HCT116 (cell line): Measurements from ENCODE around the gene CLCN4.

Experiments
- POLR2A ChIP-seq: IDR thresholded peaks from 2 replicates; pipeline ENCODE4 v1.7.0; 2011; ENCODE audit warnings: borderline replicate concordance; ENCODE audit not compliant: insufficient read depth, insufficient read length; ENCODE audit errors: extremely low read depth
- SIN3A ChIP-seq: IDR thresholded peaks from 2 replicates; pipeline ENCODE4 v1.6.1; 2012; ENCODE audit warnings: low read depth
- TF ChIP-seq, protein P1 (sequence below), 3 experiments: fragments of 200-600 bp in 1 of 3; sonication (generic) in 1 of 3; IDR thresholded peaks in 2 of 3; conservative IDR thresholded peaks in 1 of 3; 2 replicates each; pipeline ENCODE4 v1.5.1; 2012 to 2017; ENCODE audit warnings: low read depth in 2 of 3, low read length in 2 of 3, antibody characterized with exemption in 1 of 3, borderline replicate concordance in 1 of 3, control low read depth in 1 of 3, mild to moderate bottlenecking in 1 of 3, mixed read lengths in 1 of 3, mixed run types in 1 of 3, moderate library complexity in 1 of 3; ENCODE audit not compliant: insufficient read depth in 1 of 3

DNA sequence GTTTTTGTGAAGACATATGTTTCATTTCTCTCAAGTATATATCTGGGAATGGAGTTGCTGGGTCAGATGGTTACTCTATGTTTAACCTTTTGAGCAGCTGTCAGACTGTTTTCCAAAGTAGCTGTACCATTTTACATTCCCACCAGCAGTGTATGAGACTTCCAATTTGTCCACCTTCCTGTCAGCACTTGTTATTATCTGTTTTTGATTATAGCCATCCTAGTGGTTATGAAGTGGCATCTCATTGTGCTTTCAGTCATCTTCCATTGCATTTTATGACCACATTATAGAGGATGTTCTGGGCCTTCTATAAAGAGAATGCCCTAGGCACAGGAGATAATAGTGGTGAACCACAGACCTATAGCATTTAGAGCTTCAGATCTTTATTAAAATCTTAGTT lies 39.2 kb downstream of the CLCN4 start:
- no peak for TF ChIP-seq SIN3A
- TF ChIP-seq, protein P1, sequence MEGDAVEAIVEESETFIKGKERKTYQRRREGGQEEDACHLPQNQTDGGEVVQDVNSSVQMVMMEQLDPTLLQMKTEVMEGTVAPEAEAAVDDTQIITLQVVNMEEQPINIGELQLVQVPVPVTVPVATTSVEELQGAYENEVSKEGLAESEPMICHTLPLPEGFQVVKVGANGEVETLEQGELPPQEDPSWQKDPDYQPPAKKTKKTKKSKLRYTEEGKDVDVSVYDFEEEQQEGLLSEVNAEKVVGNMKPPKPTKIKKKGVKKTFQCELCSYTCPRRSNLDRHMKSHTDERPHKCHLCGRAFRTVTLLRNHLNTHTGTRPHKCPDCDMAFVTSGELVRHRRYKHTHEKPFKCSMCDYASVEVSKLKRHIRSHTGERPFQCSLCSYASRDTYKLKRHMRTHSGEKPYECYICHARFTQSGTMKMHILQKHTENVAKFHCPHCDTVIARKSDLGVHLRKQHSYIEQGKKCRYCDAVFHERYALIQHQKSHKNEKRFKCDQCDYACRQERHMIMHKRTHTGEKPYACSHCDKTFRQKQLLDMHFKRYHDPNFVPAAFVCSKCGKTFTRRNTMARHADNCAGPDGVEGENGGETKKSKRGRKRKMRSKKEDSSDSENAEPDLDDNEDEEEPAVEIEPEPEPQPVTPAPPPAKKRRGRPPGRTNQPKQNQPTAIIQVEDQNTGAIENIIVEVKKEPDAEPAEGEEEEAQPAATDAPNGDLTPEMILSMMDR (IDR thresholded peaks at IDR 0.05 in 2 of 3, conservative IDR thresholded peaks at IDR 0.05 in 1 of 3; ENCODE audit: borderline replicate concordance in 1 of 3, insufficient read depth in 1 of 3, low read depth in 2 of 3, low read length in 2 of 3): no peak
- no peak for TF ChIP-seq POLR2A
